Activated naive CD8-positive, alpha-beta T cell treated with anti-CD3 and anti-CD28 coated beads for 36 hours (primary cell): Measurements from ENCODE around the gene GALNT2. TPM values are rescaled to one million over a fixed set of nuclear protein-coding genes. Genes with fewer than 3 reads are reported as not detected.

Experiments used
- DNase-seq: peaks from one replicate; pipeline ENCODE4 v3.0.0; 2021
- H3K27ac Mint-ChIP-seq: one replicate; pipeline ENCODE4 v1.8.0; 2022; ENCODE audit warnings: mild to moderate bottlenecking, moderate library complexity, mixed read lengths
- H3K27me3 Mint-ChIP-seq: one replicate; pipeline ENCODE4 v1.8.0; 2022; ENCODE audit warnings: mild to moderate bottlenecking, mixed read lengths
- H3K36me3 Mint-ChIP-seq: one replicate; pipeline ENCODE4 v1.8.0; 2021; ENCODE audit warnings: mild to moderate bottlenecking, mixed read lengths
- H3K4me1 Mint-ChIP-seq: one replicate; pipeline ENCODE4 v1.8.0; 2021; ENCODE audit warnings: mixed read lengths
- H3K4me3 Mint-ChIP-seq: one replicate; pipeline ENCODE4 v1.8.0; 2022; ENCODE audit warnings: mild to moderate bottlenecking, moderate library complexity, mixed read lengths
- H3K9me3 Mint-ChIP-seq: one replicate; pipeline ENCODE4 v1.8.0; 2022; ENCODE audit warnings: mixed read lengths
- total RNA-seq, 2 experiments: library from RNA; stranded (reverse); gene quantifications; one replicate each; pipeline ENCODE4 v1.2.3, GENCODE V29; 2021

The GALNT2 gene
- total RNA-seq, 2 experiments from 2014 or later = 46.5 to 48.2 TPM

DNA sequence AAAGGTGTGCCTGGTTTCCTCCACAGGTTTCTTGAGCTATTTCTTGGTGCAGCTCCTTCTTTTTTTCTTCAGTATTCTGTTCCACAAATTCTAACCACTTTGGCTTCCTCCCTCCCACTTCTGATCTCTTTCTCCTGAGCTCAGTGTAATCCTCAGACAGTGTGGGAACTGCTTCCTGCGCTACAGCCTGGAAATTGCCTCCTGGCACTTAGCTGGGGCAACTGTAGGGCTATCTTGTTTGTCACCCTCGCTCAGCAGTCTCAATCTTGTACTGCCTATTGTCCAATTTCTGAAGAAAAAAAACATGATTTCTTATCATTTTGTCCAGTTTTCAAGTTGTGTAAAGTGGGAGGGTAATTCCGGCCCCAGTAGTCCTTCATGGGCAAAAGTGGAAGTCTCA, 24.0 kb upstream of the GALNT2 start:
- Mint-ChIP-seq H3K4me1 (no peaks in the 10 kb centered on the region), H3K27ac (no peak overlapping the region), H3K27me3 (peaks cover 19% of the 10 kb centered on the region), H3K9me3 (peaks cover under 1% of the 10 kb centered on the region), H3K4me3 (no peak overlapping the region), H3K36me3 (no peaks in the 10 kb centered on the region)
- no peak for DNase-seq

DNA sequence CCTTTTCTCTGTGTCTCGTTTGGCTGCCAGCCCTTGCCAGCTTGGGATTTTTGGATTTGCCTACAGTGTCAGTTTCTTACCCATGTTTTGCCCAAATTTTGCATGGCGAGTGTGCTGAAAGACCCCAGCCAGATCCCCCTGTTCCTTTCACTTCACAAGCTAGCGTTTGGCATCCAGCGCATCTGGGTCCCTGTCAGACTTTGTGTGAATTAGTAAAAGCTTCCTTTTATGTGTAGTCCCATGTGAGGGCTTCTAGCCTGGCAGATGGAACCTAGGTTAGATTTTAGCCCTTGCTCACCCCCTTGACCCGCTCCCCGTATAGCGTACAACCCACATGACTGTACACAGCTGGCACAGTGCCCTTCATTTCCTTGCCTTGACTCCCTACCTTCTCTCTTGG, 22.3 kb upstream of the GALNT2 start:
- Mint-ChIP-seq H3K36me3 (no peaks in the 10 kb centered on the region), H3K27ac (no peak overlapping the region), H3K27me3 (peaks cover 19% of the 10 kb centered on the region), H3K9me3 (no peaks in the 10 kb centered on the region), H3K4me3 (no peak overlapping the region), H3K4me1 (no peaks in the 10 kb centered on the region)
- no peak for DNase-seq

- Mint-ChIP-seq H3K9me3 (peaks cover 4% of the 10 kb centered on the region), H3K36me3 (no peaks in the 10 kb centered on the region), H3K4me3 (no peak overlapping the region), H3K27me3 (peaks cover 15% of the 10 kb centered on the region), H3K4me1 (peaks cover 2% of the 10 kb centered on the region), H3K27ac (no peak overlapping the region)
- DNase-seq = no peak
These were observed 19.7 kb upstream of the GALNT2 start for GRCh38 chr1:230047114-230047865.

DNA sequence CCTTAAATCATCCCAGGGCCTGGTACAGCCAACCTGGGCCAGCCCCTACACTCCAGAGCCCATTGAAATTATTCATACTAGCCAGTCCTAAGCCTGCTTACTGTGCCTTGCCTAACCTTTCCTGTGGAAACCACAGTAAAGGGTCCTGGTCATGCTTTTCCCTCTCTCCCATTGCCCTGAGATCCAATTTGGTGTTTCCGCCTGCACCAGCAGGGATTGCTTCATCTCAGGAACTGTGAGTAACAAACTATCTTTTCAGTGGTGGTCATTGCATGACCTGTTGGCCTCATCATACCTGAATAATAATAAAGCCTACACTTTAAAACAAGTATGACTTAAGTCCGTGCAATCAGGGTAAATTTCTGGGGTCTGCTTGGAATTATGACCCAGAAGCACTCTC, 18.7 kb upstream of the GALNT2 start:
- no peak overlapping the region for H3K27ac Mint-ChIP-seq
- peaks cover 4% of the 10 kb centered on the region for H3K9me3 Mint-ChIP-seq

GRCh38 chr1:230048922-230049321, 18.1 kb upstream of the GALNT2 start:
- Mint-ChIP-seq H3K9me3 (peaks cover 4% of the 10 kb centered on the region), H3K4me3 (no peak overlapping the region), H3K27ac (no peak overlapping the region), H3K27me3 (peaks cover 5% of the 10 kb centered on the region), H3K4me1 (peaks cover 2% of the 10 kb centered on the region), H3K36me3 (no peaks in the 10 kb centered on the region)
- no peak for DNase-seq

More for the DNA sequence above, 18.7 kb upstream of the GALNT2 start:
- H3K4me1 Mint-ChIP-seq = peaks cover 2% of the 10 kb centered on the region
- H3K4me3 Mint-ChIP-seq = no peak overlapping the region
- no peaks in the 10 kb centered on the region for H3K36me3 Mint-ChIP-seq
- H3K27me3 Mint-ChIP-seq = peaks cover 11% of the 10 kb centered on the region
- DNase-seq = no peak

- Mint-ChIP-seq H3K9me3 (peaks cover 4% of the 10 kb centered on the region), H3K27ac (no peak overlapping the region), H3K4me3 (no peak overlapping the region), H3K36me3 (no peaks in the 10 kb centered on the region), H3K4me1 (peaks cover 2% of the 10 kb centered on the region), H3K27me3 (no peaks in the 10 kb centered on the region)
- no peak for DNase-seq
These were observed 17.3 kb upstream of the GALNT2 start for GRCh38 chr1:230049731-230050130.

- peak overlapping the region; percentile 32 for H3K27ac Mint-ChIP-seq
- no peak overlapping the region for H3K4me3 Mint-ChIP-seq
- no peak for DNase-seq
- no peaks in the 10 kb centered on the region for H3K36me3 Mint-ChIP-seq
- peaks cover 2% of the 10 kb centered on the region for H3K4me1 Mint-ChIP-seq
- no peaks in the 10 kb centered on the region for H3K27me3 Mint-ChIP-seq
- peaks cover 4% of the 10 kb centered on the region for H3K9me3 Mint-ChIP-seq
These were observed 15.9 kb upstream of the GALNT2 start for GRCh38 chr1:230050973-230051735.

DNA sequence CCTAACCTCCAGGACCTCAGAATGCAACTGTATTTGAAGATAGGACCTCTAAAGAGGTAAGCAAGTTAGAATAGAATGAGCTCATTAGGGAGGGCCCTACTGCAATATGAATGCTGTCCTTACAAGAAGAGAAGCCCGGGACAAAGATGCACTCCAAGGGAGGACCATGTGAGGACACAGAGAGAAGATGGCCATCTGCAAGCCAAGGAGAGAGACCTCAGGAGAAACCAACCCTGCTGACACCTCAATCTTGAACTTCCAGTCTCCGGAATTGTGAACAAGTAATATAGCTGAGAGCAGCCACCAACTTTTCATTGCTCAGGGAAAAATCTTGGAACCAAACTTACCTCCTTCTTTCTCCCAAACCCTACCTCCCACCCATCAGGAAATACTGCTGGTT, 15.0 kb upstream of the GALNT2 start:
- Mint-ChIP-seq H3K27me3 (no peaks in the 10 kb centered on the region), H3K4me3 (no peak overlapping the region), H3K36me3 (no peaks in the 10 kb centered on the region), H3K9me3 (peaks cover 4% of the 10 kb centered on the region), H3K27ac (no peak overlapping the region), H3K4me1 (peaks cover 2% of the 10 kb centered on the region)
- no peak for DNase-seq

GRCh38 chr1:230052665-230053064, 14.4 kb upstream of the GALNT2 start:
- Mint-ChIP-seq H3K27ac (peak overlapping the region; percentile 22), H3K4me1 (peaks cover 2% of the 10 kb centered on the region), H3K4me3 (no peak overlapping the region), H3K9me3 (peaks cover 4% of the 10 kb centered on the region), H3K27me3 (no peaks in the 10 kb centered on the region), H3K36me3 (no peaks in the 10 kb centered on the region)
- DNase-seq = no peak

DNA sequence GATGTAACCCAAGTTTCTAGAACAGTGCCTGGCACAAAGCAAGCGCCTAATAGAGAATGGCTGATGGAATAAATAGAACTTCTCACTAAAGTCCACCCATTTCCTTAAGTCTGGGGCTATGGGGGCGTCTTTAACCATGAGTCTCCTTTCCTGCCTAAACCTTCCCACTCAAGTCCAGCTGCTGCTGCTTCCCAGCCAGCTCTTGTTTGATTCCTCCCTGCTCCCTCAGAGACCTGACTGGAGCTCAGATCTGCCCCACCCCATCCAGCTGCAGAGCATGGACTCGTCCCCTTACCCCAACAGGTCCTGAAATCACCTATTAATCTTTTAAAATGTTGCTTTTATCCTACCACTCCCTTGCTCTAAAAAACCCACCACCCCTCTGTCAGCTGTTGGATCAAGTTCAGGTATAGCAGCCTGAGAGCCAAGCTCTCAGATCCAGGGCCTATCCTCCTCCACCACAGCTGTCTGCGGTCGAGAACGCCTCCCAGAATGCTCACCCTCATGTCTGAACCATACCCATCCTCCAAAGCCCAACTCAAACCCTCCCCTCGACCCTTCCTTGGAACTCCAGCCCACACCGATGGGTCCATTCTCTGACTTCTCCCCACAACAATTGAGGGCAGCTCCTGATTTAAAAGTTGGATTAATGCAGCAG, 12.8 kb upstream of the GALNT2 start:
- H3K4me1 Mint-ChIP-seq = peaks cover 2% of the 10 kb centered on the region
- peaks cover 4% of the 10 kb centered on the region for H3K9me3 Mint-ChIP-seq
- no peaks in the 10 kb centered on the region for H3K36me3 Mint-ChIP-seq
- no peak overlapping the region for H3K4me3 Mint-ChIP-seq
- no peak overlapping the region for H3K27ac Mint-ChIP-seq
- DNase-seq = no peak
- H3K27me3 Mint-ChIP-seq = no peaks in the 10 kb centered on the region

GRCh38 chr1:230056098-230056497, 10.9 kb upstream of the GALNT2 start:
- Mint-ChIP-seq H3K27ac (no peak overlapping the region), H3K4me1 (peaks cover 1% of the 10 kb centered on the region), H3K36me3 (no peaks in the 10 kb centered on the region), H3K4me3 (no peak overlapping the region), H3K27me3 (no peaks in the 10 kb centered on the region), H3K9me3 (peaks cover 4% of the 10 kb centered on the region)
- DNase-seq = no peak

GRCh38 chr1:230057100-230057499, 9.9 kb upstream of the GALNT2 start:
- H3K27ac Mint-ChIP-seq = no peak overlapping the region
- no peaks in the 10 kb centered on the region for H3K4me1 Mint-ChIP-seq
- DNase-seq = no peak
- no peak overlapping the region for H3K4me3 Mint-ChIP-seq
- no peaks in the 10 kb centered on the region for H3K9me3 Mint-ChIP-seq
- H3K27me3 Mint-ChIP-seq = no peaks in the 10 kb centered on the region
- no peaks in the 10 kb centered on the region for H3K36me3 Mint-ChIP-seq

DNA sequence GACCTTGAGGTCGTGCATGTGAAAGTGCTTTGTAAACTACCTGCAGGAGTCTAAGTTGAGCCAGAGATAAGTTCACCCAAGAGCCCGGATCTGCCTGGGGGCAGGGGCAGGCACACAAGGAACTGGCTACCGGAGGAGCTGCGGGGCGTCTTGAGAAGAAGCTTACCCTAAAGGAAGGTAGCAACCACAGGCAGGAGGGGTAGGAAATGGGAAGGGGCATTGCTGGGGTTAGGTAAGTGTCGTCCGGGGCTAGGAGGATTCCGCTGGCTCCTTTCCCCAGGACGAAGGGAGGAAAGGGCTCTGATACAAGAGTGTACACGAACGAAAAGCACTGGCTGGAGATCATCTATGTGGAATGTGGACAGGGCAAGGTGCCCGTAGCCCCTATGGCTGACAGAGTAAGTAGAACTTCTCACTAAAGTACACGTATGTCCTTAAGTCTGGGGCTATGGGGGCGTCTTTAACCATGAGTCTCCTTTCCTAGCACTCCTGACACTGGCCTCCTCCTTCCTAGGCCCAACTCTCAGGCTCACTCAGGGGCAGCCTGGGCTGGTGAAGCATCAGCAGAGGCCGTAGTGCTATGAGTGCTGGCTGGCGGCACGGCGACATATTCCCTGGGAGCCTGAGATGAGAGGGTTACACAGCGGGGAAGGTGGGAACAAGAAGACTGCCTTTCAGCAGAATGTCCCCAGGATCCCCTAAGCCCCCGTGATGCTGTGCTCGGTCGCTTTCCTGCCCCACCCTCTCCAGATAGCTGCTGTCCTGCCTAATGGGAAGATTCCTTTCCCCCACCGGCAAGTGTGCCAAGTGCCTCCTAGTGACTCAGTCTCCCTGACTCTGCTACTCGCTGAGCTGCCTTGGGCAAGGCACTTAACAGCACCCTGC, 9.1 kb upstream of the GALNT2 start:
- DNase-seq = no peak
- H3K27ac Mint-ChIP-seq = no peak overlapping the region
- H3K4me3 Mint-ChIP-seq = no peak overlapping the region
- H3K4me1 Mint-ChIP-seq = no peaks in the 10 kb centered on the region
- no peaks in the 10 kb centered on the region for H3K27me3 Mint-ChIP-seq
- H3K36me3 Mint-ChIP-seq = no peaks in the 10 kb centered on the region
- H3K9me3 Mint-ChIP-seq = peaks cover 4% of the 10 kb centered on the region

DNA sequence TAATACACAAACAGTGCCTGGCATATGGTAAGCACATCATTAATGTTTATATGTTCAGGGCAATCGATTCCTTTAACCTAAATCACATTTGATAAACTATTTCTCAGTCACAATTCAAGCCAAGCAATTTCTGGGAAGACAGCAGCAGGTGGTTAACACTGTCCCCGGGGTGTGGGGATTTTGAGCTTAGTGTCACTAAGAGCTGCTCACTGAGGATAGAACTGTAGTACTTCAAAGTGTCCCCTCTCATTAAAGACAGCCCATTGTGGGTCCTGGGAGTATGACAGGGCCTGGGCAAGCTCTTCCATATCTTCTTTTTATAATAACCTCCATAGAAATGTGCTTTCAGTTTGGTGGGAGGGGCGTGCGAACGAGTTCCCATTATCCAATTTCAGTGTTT, 8.4 kb upstream of the GALNT2 start:
- H3K9me3 Mint-ChIP-seq = peaks cover 7% of the 10 kb centered on the region
- no peaks in the 10 kb centered on the region for H3K36me3 Mint-ChIP-seq
- no peaks in the 10 kb centered on the region for H3K4me1 Mint-ChIP-seq
- H3K27ac Mint-ChIP-seq = no peak overlapping the region
- H3K27me3 Mint-ChIP-seq = peaks cover 3% of the 10 kb centered on the region
- no peak for DNase-seq
- no peak overlapping the region for H3K4me3 Mint-ChIP-seq

DNA sequence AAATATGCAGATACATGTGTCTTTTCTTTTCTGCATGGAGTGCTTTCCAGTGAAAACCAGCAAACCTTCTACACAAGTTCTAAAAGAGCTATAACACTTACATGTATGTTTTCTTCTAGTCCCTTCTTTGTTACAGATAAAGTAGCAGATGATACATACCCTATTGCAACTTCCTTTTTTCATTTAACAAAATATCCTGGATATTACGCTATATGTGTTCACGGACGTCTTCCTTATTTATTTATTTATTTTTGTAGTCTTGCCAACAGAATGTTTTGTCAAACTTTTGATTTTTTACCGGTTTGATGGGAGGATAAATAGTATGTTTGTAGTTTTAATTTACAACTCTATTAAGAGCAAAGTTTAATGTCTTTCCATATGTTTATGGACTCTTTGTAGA, 5.2 kb upstream of the GALNT2 start:
- no peak overlapping the region for H3K27ac Mint-ChIP-seq
- no peak overlapping the region for H3K4me3 Mint-ChIP-seq
- DNase-seq = no peak
- H3K4me1 Mint-ChIP-seq = peaks cover 12% of the 10 kb centered on the region
- peaks cover 11% of the 10 kb centered on the region for H3K9me3 Mint-ChIP-seq
- peaks cover 3% of the 10 kb centered on the region for H3K27me3 Mint-ChIP-seq
- no peaks in the 10 kb centered on the region for H3K36me3 Mint-ChIP-seq
